WERI-Rb-1 (cell line): ENCODE data around the gene ACOT4.
A peak's percentile ranks its signal among the peaks of the same experiment; 100 is the strongest.

Experiments
- DNase-seq: peaks from one replicate; pipeline ENCODE4 v3.0.0-alpha.2; 2020
- H3K27ac ChIP-seq: fragments of 250-450 bp; sonication (Bioruptor Pico); 2 replicates; pipeline ENCODE4 v1.5.1; 2020; ENCODE audit warnings: mild to moderate bottlenecking, moderate library complexity
- H3K27me3 ChIP-seq: fragments of 250-450 bp; sonication (Bioruptor Pico); 2 replicates; pipeline ENCODE4 v1.5.1; 2021; ENCODE audit warnings: mild to moderate bottlenecking, low read depth, moderate library complexity; ENCODE audit not compliant: insufficient read depth, severe bottlenecking
- H3K36me3 ChIP-seq: fragments of 250-450 bp; sonication (Bioruptor Pico); 2 replicates; pipeline ENCODE4 v1.5.1; 2020; ENCODE audit warnings: mild to moderate bottlenecking, moderate library complexity
- H3K4me3 ChIP-seq: 2 replicates; pipeline ENCODE4 v1.5.1; 2011; ENCODE audit warnings: low read depth, mild to moderate bottlenecking, control low read depth, low read length
- H3K9me3 ChIP-seq: fragments of 250-450 bp; sonication (Bioruptor Pico); 2 replicates; pipeline ENCODE4 v1.5.1; 2021; ENCODE audit warnings: mild to moderate bottlenecking, moderate library complexity; ENCODE audit not compliant: severe bottlenecking
- TF ChIP-seq, protein P1 (sequence below): IDR thresholded peaks from 2 replicates; pipeline ENCODE4 v1.5.1; 2011; ENCODE audit warnings: low read depth, mild to moderate bottlenecking, control low read depth, inconsistent platforms, low read length

The ACOT4 gene

GRCh38 chr14:73613046-73613383 is 21.3 kb downstream of the ACOT4 start:
- H3K27me3 ChIP-seq: no peaks in the 10 kb centered on the region
- H3K36me3 ChIP-seq: no peaks in the 10 kb centered on the region
- TF ChIP-seq, protein P1, sequence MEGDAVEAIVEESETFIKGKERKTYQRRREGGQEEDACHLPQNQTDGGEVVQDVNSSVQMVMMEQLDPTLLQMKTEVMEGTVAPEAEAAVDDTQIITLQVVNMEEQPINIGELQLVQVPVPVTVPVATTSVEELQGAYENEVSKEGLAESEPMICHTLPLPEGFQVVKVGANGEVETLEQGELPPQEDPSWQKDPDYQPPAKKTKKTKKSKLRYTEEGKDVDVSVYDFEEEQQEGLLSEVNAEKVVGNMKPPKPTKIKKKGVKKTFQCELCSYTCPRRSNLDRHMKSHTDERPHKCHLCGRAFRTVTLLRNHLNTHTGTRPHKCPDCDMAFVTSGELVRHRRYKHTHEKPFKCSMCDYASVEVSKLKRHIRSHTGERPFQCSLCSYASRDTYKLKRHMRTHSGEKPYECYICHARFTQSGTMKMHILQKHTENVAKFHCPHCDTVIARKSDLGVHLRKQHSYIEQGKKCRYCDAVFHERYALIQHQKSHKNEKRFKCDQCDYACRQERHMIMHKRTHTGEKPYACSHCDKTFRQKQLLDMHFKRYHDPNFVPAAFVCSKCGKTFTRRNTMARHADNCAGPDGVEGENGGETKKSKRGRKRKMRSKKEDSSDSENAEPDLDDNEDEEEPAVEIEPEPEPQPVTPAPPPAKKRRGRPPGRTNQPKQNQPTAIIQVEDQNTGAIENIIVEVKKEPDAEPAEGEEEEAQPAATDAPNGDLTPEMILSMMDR: no peak
- no peaks in the 10 kb centered on the region for H3K9me3 ChIP-seq
- H3K4me3 ChIP-seq: peak overlapping the region; percentile 57
- peak overlapping the region; percentile 45; the same call in 1 of the 2 replicates for H3K27ac ChIP-seq
- no peak for DNase-seq

DNA sequence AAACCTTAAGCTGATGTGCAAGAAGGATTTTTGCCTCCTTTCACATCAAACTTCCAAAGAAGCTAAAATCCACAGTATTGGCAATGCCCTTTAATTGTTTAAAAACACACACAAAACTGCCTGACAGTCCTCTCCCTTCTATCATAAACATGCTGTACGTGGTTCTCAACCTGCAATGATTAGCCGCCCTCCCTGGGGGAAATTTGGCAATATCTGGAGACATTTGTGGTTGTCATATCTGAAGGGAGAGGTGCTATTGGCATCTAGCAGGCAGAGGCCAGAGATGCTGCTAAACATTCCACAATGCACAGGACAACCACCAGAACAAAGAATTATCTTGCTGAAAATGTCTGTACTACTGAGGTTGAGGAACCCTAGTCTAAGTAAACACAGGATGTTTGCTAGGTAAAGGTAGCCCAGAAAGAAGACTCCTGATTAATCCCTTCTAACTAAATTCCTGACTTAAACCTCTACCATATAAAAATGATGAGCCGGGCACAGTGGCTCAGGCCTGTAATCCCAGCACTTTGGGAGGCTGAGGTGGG is 21.8 kb downstream of the ACOT4 start:
- TF ChIP-seq, protein P1: no peak
- no peak overlapping the region for H3K4me3 ChIP-seq
- no peaks in the 10 kb centered on the region for H3K36me3 ChIP-seq
- H3K27ac ChIP-seq: no peak overlapping the region
- H3K27me3 ChIP-seq: no peaks in the 10 kb centered on the region
- no peak for DNase-seq
- H3K9me3 ChIP-seq: no peaks in the 10 kb centered on the region

- Histone ChIP-seq H3K27ac (no peak overlapping the region), H3K36me3 (no peaks in the 10 kb centered on the region), H3K4me3 (no peak overlapping the region), H3K27me3 (no peaks in the 10 kb centered on the region), H3K9me3 (no peaks in the 10 kb centered on the region)
- no peak for DNase-seq
- TF ChIP-seq, protein P1: no peak
These were observed 25.2 kb downstream of the ACOT4 start for GRCh38 chr14:73616831-73617230.

DNA sequence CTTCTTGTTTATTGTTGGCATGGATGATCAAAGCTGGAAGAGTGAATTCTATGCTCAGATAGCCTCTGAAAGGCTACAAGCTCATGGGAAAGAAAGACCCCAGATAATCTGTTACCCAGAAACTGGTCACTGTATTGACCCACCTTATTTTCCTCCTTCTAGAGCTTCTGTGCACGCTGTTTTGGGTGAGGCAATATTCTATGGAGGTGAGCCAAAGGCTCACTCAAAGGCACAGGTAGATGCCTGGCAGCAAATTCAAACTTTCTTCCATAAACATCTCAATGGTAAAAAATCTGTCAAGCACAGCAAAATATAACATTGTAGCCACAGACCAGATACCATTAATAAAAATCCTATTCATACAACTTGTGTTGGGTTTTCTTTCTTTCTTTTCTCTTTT is 27.9 kb downstream of the ACOT4 start:
- DNase-seq: no peak
- no peaks in the 10 kb centered on the region for H3K9me3 ChIP-seq
- no peaks in the 10 kb centered on the region for H3K36me3 ChIP-seq
- no peak overlapping the region for H3K27ac ChIP-seq
- TF ChIP-seq, protein P1: no peak
- no peak overlapping the region for H3K4me3 ChIP-seq
- H3K27me3 ChIP-seq: no peaks in the 10 kb centered on the region

- Histone ChIP-seq H3K36me3 (no peaks in the 10 kb centered on the region), H3K4me3 (no peak overlapping the region), H3K27me3 (no peaks in the 10 kb centered on the region), H3K9me3 (no peaks in the 10 kb centered on the region), H3K27ac (no peak overlapping the region)
- TF ChIP-seq, protein P1: no peak
- no peak for DNase-seq
These were observed 28.6 kb downstream of the ACOT4 start for GRCh38 chr14:73620268-73620667.

- no peaks in the 10 kb centered on the region for H3K36me3 ChIP-seq
- H3K27me3 ChIP-seq: no peaks in the 10 kb centered on the region
- H3K9me3 ChIP-seq: no peaks in the 10 kb centered on the region
- TF ChIP-seq, protein P1: no peak
- no peak overlapping the region for H3K27ac ChIP-seq
- DNase-seq: no peak
- no peak overlapping the region for H3K4me3 ChIP-seq
These were observed 31.9 kb downstream of the ACOT4 start for GRCh38 chr14:73623504-73624054.
